GM18951 (cell line): ENCODE data around the gene BMP2K.

Experiments used
- POLR2A ChIP-seq: IDR thresholded peaks from 4 replicates; pipeline ENCODE4 v1.6.1; 2011; ENCODE audit warnings: mild to moderate bottlenecking; ENCODE audit not compliant: insufficient read length, insufficient read depth; ENCODE audit errors: extremely low read depth
- in situ Hi-C: fragments of 300-500 bp; cut with MboI; formaldehyde crosslinking; loops from one replicate; pipeline ENCODE4 v1.12.0; 2022; ENCODE audit warnings: low sequenced_read_pairs, mixed read lengths, inconsistent platforms; ENCODE audit not compliant: unreplicated experiment

Gene BMP2K

DNA sequence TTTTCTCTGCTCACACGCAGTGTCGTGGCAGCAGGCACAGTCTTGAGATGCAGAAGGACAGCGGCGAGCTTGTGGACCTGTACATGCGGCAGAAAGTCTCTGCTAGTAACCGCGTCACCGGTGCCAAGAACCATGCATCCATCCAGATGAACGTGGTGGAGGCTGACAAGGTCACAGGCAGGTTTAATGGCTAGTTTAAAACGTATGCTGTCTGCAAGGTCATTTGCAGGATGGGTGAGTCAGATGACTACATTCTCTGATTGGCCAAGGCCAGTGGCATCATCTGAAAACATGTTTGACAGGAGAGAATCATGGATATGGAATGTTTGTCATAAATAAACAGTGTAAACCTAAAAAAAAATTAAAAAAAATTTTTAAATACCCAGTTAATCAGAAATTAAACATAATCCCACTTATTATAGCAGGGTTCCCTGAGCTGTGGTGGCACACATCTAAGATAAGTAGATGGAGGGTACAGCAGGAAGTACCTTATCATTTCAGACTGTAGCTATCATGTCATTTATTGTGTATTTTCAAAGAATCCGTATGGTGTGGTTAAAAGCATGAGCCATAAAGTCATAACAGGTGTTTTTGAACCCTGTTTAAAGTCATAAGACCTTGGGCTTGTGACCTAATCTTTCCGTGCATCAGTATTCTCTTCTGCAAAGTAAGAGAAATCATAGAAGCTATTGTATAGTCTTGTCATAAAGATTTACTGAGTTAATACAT is 7.5 kb upstream of the BMP2K start:
- in situ Hi-C loops = no loop called here
- TF ChIP-seq POLR2A = no peak

DNA sequence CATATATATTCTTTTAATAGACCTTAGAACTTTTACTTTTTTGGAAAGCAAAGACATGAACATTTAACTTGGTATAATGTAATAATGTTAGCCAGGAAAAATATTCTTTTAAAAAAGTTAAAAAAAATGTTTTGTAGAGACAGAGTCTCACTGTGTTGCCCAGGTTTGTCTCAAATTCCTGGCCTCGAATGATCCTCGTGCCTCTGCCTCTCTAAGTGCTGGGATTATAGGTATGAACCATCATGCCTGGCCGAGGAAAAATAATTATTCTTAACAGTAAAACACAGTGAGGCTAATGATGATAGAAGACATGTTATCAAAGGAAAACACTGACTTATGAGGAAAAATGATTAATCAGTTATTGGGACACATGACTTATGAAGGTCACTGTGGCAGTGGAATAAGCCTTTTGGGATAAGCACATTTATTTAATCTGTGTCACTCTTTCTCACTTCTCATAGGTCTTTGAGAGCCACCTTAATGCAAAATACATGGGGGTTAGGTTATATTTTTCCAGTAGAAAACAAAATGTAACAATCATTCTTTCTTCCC is 6.0 kb upstream of the BMP2K start:
- TF ChIP-seq POLR2A = no peak
- in situ Hi-C loops = loop anchor here (10.0 kb wide), 1 partner anchor 155 kb away; no protein-coding TSS in a partner anchor

DNA sequence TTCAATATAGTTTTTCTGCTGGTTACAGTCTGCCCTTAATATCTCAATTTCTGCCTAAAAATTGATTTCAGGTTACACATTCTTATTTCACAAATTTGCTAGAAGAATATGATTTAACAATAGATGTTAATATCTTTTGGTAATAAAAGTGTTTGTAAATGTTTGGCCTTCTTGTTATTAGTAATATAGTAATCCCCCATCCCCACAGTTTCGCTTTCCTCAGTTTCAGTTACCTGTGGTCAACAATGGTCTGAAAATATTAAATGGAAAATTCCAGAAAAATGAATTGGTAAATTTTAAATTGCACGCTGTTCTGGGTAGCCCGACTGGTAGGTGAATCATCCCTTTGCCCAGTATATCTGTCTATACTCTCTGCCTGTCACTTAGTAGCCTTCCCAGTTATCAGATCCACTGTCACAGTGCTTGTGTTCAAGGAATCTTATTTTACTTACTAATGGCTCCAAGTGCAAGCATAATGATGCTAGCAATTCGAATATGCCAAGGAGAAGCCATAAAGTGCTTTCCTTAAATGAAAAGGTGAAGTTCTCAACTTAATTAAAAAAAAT is 3.5 kb upstream of the BMP2K start:
- in situ Hi-C loops = loop anchor here (10.0 kb wide), 1 partner anchor 158 kb away; no protein-coding TSS in a partner anchor
- no peak for TF ChIP-seq POLR2A

DNA sequence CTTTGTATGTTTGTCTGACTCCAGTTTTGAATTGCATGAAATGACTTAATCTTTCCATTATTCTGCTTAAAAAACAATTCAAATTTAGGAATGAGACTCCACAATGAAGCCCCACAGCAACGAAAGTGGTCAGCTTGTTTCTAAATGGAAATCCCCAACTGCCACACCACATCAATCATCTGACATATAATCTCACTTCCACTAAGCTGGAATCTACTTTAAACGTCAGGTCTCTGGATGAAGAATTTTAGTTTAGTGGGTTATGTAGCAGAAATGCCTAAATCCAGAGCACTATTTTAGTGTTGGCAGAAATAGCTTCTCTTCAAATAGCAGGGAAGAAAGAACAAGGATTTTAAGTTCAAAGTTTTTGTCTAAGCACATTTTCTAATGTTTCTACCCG is 1.7 kb upstream of the BMP2K start:
- no peak for TF ChIP-seq POLR2A
- in situ Hi-C loops = loop anchor here (10.0 kb wide), 1 partner anchor 160 kb away; no protein-coding TSS in a partner anchor

DNA sequence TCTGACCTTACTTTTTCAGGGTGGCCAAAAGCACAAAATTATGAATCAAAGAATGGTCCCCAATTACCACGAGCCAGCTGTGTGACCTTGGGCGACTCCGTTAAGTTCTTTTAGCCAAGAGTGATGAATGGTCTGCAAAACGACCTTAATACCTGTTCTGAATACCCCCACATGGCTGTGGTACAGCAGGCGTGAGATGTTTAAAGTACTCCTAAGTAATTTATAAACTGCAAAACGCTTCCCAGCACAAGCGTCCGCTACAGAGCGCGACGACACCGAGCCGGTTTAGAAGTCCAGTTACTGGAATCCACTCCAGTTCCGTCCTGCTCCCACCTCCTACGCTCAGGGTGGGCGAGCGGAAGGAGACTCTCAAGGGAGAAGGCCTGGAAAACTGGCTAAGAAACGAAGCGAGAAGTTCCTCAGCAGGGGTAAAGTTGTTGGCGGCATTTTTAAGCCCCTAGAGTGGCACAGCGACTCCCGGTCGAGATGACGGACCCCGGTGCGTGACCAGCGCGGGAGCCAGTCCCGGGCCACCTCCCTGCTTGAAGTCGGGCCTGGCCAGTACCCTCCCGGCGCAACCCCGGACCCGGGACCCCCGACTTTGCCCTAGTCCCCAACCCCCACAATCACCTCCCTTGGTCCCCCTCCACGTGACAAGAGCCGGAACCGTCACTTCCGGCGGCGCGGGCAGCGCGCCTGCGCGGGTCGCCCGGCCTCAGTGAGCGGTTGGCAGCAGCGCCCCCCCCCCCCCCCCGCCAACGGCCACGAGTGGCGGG is 659 bp upstream of the BMP2K start:
- TF ChIP-seq POLR2A = no peak
- in situ Hi-C loops = loop anchor here (10.0 kb wide), 1 partner anchor 161 kb away; no protein-coding TSS in a partner anchor

DNA sequence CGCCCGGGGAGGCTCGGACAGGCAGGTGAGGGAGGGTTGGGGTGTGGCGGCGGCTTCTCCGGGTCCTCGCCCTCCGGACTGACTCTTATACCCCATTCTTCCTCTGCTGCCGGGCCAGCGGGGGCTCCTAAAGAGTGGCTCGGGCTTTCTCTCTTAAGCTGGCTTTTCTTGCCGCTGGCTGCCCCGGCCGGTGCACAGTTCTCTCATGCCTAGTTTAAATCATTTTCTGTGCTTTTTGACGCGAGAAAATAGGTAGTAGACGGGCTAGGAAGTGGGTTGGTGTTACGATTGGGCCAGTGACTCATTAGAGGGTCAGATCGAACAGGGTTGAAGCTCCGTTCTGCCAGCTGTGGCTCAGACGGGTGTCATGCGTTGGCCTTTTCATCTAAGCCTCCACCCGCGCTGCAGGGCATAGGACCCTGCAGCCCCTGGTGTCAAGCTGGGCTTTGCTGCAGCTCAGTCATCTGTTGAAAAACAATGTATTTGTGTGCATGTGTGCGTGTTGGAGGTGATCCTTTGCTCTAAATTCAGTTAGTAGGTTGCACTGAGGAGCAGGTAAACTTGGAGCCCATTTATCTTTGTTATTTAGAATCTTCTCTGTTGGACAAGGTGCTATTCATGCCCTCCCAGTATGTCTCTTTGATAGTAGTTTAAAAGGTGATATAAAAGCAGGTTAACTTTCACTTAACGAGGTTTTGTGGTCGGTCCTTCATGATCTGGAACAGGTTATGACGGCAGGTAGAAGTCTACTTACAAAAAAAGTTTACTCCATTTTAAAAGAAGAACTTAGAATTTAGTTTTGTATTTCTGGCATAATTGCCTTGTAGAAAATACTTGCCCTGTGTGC is 802 bp downstream of the BMP2K start:
- in situ Hi-C loops = loop anchor here (10.0 kb wide), 1 partner anchor 162 kb away; no protein-coding TSS in a partner anchor
- peak; percentile 18 for TF ChIP-seq POLR2A

DNA sequence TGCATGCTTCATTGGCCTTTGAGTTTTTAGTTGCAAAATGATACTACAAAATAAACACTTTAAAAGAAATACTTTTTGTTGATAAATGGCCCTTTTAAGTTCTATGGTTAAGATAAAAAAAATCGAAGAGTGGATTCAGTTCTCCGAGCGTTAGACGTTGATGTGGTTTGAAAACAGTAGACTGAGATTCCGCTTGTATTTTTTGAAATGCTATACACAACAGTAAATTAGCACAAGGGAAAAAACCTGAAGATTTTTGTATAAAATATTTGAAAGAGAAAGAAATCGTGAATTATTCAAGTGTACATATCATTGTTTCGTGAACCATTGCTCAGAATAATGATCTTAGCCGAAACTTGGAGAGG is 1.4 kb downstream of the BMP2K start:
- in situ Hi-C loops = loop anchor here (10.0 kb wide), 1 partner anchor 163 kb away; no protein-coding TSS in a partner anchor
- TF ChIP-seq POLR2A = no peak

DNA sequence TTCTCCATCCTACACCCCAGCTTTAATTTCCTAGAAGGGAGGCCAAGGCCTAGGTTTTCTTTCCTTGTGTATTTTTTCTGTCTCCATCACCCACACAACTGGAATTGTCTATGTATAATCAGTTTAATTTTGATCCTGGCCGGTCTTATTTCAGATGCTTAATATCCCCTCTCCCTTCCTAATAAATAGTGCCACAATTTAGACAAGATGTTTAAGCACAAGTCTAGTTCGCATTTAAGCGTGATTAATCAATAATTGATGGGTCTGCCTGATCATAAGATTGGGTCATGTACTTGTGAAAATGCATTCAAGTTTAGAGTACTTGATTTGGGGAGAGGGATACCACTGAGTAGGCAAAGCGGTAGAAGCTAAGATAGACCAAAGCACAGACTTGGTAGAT is 2.4 kb downstream of the BMP2K start:
- in situ Hi-C loops = loop anchor here (10.0 kb wide), 1 partner anchor 164 kb away; no protein-coding TSS in a partner anchor
- no peak for TF ChIP-seq POLR2A

DNA sequence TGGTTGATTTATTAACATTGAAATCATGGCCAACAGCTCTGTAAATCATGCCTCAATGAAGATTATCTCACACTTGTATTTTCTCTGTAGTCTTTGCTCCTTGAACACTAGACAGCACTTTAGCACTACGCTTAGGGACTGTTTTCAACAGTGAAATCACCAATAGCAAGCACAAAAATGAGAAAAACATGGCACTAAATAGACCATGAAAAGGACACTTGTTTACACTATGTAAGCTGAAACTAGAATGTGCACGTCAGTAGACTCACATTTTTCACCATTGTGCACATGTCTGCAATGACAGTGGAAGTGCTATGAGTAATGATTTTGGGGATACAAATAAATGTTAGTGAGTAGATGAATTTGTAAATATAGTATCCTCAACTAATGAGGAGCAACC is 3.1 kb downstream of the BMP2K start:
- no peak for TF ChIP-seq POLR2A
- in situ Hi-C loops = loop anchor here (10.0 kb wide), 1 partner anchor 164 kb away; no protein-coding TSS in a partner anchor

DNA sequence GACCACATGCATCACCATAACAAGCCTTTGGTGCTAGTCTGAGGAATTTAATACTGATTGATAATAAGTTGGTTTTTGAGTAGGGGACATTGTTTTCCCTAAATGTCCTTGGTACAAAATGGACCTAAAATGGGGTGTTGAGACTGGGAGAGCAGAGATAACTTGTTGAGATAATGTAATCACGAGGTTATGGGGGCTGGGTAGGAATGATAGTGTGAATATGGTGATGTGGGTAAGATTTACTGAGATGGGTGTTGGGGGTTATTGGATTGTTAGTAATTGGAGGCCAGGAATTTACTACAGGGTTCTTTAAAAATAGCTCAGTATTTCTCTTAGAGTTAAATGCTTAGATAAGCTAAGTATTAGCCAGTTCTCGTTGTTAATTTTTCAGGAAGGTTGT is 3.9 kb downstream of the BMP2K start:
- TF ChIP-seq POLR2A = no peak
- in situ Hi-C loops = no loop called here

DNA sequence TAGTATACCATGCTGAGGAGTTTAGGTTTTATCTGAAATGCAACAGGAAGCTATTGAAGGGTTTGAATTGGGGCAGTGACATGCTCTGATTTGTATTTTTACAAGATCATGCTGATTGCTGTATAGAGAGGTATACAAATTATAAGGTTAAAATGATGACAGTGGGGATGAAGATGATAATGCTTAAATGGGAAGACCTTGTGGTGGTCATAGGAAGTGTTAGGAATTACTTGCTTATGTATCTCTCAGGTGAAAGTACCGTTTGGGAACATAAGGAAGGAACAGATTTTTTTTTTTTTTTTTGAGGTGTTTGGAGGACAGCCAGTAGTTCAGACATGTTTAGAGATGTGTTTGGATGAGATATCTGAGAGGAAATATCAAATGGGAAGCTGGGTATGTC is 5.0 kb downstream of the BMP2K start:
- in situ Hi-C loops = no loop called here
- no peak for TF ChIP-seq POLR2A

DNA sequence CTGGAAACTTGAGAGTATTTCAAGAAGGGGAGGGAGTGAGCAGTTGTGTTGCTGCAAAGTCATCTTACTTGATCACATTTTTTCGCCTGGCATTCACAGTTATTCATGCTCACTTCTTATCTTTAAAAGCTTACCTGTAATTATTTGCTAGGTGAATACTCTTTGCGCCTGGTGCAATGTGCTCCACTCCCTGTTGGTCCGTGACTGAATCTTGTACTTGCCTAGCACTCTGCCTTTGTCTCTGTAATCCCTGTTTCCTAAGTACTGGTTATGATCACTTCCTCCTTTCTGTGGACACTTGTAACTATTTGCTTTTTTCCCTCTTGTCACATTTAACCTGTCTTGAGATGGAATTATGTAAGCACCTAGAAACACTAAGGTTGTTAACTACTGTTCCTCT is 5.8 kb downstream of the BMP2K start:
- TF ChIP-seq POLR2A = no peak
- in situ Hi-C loops = no loop called here
